HFFc6 (cell line): ENCODE data around the gene GHRL. TPM values are rescaled to one million over a fixed set of nuclear protein-coding genes. Genes with fewer than 3 reads are reported as not detected.

Experiments used
- DNase-seq: peaks from one replicate; pipeline ENCODE4 v3.0.0-alpha.2; 2018
- H3K27ac Mint-ChIP-seq: 2 replicates; pipeline ENCODE4 v1.8.0; 2020; ENCODE audit warnings: mild to moderate bottlenecking, mixed read lengths
- H3K27me3 Mint-ChIP-seq: 2 replicates; pipeline ENCODE4 v1.8.0; 2021; ENCODE audit warnings: mild to moderate bottlenecking, moderate library complexity, mixed read lengths; ENCODE audit not compliant: insufficient read depth
- H3K36me3 Mint-ChIP-seq: 2 replicates; pipeline ENCODE4 v1.8.0; 2021; ENCODE audit warnings: low read depth, mixed read lengths
- H3K4me1 Mint-ChIP-seq: 2 replicates; pipeline ENCODE4 v1.8.0; 2020; ENCODE audit warnings: low read depth, mixed read lengths
- H3K4me3 Mint-ChIP-seq: 2 replicates; pipeline ENCODE4 v1.8.0; 2020; ENCODE audit warnings: mild to moderate bottlenecking, moderate library complexity, mixed read lengths
- H3K9me3 Mint-ChIP-seq: 2 replicates; pipeline ENCODE4 v1.8.0; 2020; ENCODE audit warnings: mild to moderate bottlenecking, mixed read lengths
- total RNA-seq, 6 experiments: library from RNA; stranded (reverse); fragmentation: NEBNext Ultra II Directional; extraction: Animal tissue kit (Norgen Biotek cat#: 25700); gene quantifications; 2 replicates in 1 of 6; 3 replicates in 5 of 6; pipeline ENCODE4 v1.2.3, GENCODE V29; 2021
- TF ChIP-seq, protein P1 (sequence below): fragments of 200-600 bp; sonication (generic); IDR thresholded peaks from 2 replicates; pipeline ENCODE4 v1.5.0; 2021; ENCODE audit warnings: antibody characterized with exemption, mild to moderate bottlenecking

GHRL gene
- total RNA-seq, 6 experiments from 2014 or later, result 0.21 to 0.41 TPM; not detected in 4

DNA sequence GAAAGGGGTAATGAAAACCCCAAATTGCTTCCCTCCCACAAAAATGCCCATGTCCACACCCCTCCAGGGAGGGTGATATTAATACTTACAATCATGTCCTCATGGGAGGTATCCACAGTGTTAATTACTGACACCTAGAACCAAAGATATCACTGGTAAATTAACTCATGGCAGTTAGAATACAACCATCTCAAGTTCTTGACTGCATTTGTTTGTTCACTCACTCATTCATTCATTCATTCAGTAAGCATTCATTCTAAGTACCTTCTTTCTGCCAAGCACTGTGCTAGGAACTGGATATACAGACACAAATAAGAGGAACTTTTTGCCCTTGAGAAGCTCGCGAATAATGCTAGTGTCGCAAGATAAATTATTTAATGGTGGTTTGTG lies 25.2 kb upstream of the GHRL start:
- Mint-ChIP-seq H3K4me1 (peaks cover 31% of the 10 kb centered on the region), H3K27ac (no peak overlapping the region), H3K4me3 (no peak overlapping the region; the same call in 1 of the 2 replicates), H3K36me3 (peaks cover 30% of the 10 kb centered on the region), H3K9me3 (no peaks in the 10 kb centered on the region), H3K27me3 (peaks cover 3% of the 10 kb centered on the region)
- DNase-seq, result no peak
- TF ChIP-seq, protein P1, sequence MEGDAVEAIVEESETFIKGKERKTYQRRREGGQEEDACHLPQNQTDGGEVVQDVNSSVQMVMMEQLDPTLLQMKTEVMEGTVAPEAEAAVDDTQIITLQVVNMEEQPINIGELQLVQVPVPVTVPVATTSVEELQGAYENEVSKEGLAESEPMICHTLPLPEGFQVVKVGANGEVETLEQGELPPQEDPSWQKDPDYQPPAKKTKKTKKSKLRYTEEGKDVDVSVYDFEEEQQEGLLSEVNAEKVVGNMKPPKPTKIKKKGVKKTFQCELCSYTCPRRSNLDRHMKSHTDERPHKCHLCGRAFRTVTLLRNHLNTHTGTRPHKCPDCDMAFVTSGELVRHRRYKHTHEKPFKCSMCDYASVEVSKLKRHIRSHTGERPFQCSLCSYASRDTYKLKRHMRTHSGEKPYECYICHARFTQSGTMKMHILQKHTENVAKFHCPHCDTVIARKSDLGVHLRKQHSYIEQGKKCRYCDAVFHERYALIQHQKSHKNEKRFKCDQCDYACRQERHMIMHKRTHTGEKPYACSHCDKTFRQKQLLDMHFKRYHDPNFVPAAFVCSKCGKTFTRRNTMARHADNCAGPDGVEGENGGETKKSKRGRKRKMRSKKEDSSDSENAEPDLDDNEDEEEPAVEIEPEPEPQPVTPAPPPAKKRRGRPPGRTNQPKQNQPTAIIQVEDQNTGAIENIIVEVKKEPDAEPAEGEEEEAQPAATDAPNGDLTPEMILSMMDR, result no peak

DNA sequence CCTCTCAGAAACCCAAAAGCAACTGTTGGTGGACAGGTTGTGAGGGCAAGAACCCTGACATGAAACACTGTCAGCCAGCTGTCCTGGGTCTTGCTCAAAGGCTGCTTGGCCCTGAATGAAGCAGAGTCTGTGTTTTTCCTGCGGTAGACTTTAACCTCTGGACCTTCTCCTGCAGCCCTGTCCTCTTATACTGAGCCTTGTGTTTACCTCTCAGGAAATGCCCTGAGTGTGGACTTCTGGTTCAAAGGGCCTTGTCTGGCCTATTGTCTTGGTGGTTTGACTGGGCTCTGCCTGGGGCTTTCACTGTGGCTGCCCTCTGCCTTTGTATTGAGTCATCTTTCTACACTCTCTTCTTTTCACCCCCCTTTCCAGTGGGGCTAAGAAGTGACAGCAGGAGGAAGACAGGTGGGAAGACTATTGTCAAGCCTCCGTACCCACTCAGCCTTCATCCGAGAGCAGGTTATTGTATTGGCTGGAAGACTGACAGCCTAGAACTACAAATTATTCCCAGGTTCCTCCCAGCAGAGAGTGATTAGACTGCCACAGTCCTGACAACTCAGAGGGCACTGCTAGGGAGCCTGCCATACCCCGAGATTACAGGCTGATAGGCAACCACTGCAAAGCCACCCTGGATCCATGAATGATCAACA lies 24.7 kb upstream of the GHRL start:
- Mint-ChIP-seq H3K27ac (no peak overlapping the region), H3K36me3 (peaks cover 35% of the 10 kb centered on the region)

DNA sequence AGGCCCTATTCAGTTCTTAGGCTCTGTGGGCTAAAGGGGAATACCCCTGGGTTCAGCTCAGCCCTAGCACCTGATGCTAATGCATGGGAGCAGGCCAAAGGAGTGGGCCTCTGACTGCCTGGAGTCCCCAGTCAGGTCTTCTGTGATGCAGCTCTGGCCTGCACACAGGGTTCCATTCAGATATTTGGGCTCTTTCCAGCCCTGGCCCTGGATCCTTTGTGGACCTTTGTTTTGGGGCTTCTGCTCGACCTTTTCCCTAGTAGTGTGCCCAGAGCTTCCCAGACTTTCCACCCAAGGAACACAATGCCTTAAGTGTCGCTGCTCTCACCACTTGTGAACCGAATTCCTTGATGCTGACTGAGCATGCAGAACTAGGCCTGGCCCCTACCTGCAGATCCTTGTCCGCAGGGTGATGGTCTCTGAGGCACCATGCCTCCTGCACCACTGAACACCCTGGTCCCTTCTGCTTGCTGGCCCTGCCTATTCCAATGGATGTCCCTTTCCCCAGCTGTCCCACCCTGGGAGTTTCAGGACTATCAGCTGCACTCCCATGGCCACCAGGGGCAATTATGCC lies 23.1 kb upstream of the GHRL start:
- Mint-ChIP-seq H3K27ac (no peak overlapping the region), H3K4me1 (peaks cover 52% of the 10 kb centered on the region), H3K27me3 (no peaks in the 10 kb centered on the region; the same call in none of the 2 replicates), H3K36me3 (peaks cover 48% of the 10 kb centered on the region), H3K9me3 (no peaks in the 10 kb centered on the region), H3K4me3 (no peak overlapping the region)
- DNase-seq, result no peak
- TF ChIP-seq, protein P1, result no peak

More for the DNA sequence above, 24.7 kb upstream of the GHRL start:
- Mint-ChIP-seq H3K4me1 (peaks cover 36% of the 10 kb centered on the region), H3K4me3 (no peak overlapping the region), H3K9me3 (no peaks in the 10 kb centered on the region), H3K27me3 (peaks cover 3% of the 10 kb centered on the region)
- DNase-seq, result no peak
- TF ChIP-seq, protein P1, result no peak

DNA sequence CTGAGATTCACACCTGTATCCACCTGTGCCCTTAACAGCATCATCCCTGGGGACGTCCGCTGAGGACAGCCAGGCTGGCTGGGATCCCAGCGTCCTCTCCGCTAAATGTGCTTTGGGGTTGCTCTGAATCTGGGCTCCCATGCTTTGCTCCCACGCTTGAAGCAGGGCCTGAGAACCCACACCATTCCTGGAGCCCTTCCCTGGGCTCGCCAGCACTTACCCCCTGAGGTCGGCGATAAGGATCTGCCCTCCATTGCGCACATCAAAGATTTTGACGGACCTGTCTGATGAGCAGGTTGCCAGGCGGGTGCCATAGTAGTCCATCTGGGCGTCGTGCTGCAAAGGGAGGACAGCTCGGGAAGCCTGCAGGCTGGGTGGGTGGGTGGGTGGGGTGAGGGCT lies 22.4 kb upstream of the GHRL start:
- TF ChIP-seq, protein P1, result no peak
- DNase-seq, result no peak
- H3K9me3 Mint-ChIP-seq, result no peaks in the 10 kb centered on the region
- no peaks in the 10 kb centered on the region; the same call in none of the 2 replicates for H3K27me3 Mint-ChIP-seq
- H3K36me3 Mint-ChIP-seq, result peaks cover 48% of the 10 kb centered on the region
- H3K4me3 Mint-ChIP-seq, result no peak overlapping the region
- H3K4me1 Mint-ChIP-seq, result peaks cover 59% of the 10 kb centered on the region
- no peak overlapping the region for H3K27ac Mint-ChIP-seq

DNA sequence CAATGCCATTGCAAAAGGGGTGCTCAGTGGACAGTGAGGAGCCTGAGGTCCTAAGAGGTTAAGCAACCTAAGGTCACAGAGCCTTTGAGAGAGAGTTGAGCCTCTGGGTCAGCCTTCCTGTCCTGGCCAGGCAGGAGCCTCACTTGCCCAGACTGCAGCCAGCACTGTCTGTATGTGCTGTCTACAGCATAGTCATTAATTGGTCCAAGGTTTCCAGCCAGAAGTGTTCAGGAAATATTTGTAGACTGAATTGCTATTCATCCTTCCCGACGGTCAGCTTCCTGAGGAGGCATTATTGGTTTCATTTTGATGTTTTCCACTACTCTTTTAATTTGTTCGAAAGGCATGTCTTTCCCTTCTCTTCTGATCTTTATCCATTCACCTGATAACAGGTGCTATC lies 20.1 kb upstream of the GHRL start:
- no peak for DNase-seq
- H3K36me3 Mint-ChIP-seq, result peaks cover 62% of the 10 kb centered on the region
- TF ChIP-seq, protein P1, result no peak
- peaks cover 52% of the 10 kb centered on the region for H3K4me1 Mint-ChIP-seq
- no peak overlapping the region for H3K27ac Mint-ChIP-seq
- no peak overlapping the region; the same call in 1 of the 2 replicates for H3K4me3 Mint-ChIP-seq
- no peaks in the 10 kb centered on the region; the same call in none of the 2 replicates for H3K27me3 Mint-ChIP-seq
- H3K9me3 Mint-ChIP-seq, result no peaks in the 10 kb centered on the region
